HEK293 (cell line): ENCODE data around the gene HAUS8.

Experiments used
- ELK4 ChIP-seq: IDR thresholded peaks from 2 replicates; pipeline ENCODE4 v1.6.1; 2011; ENCODE audit warnings: mild to moderate bottlenecking, low read depth, low read length, borderline replicate concordance
- FEZF1 ChIP-seq: fragments of 450-650 bp; formaldehyde crosslinking; IDR thresholded peaks from 2 replicates; pipeline ENCODE4 v1.5.1; 2016; ENCODE audit warnings: missing biosample characterization, missing genetic modification characterization
- GLIS1 ChIP-seq: fragments of 450-650 bp; formaldehyde crosslinking; IDR thresholded peaks from 2 replicates; pipeline ENCODE4 v1.5.1; 2016; ENCODE audit warnings: missing biosample characterization, missing genetic modification characterization
- HOXC10 ChIP-seq: sonication (generic); formaldehyde crosslinking; IDR thresholded peaks from 2 replicates; pipeline ENCODE4 v1.8.1; 2023; ENCODE audit warnings: mild to moderate bottlenecking, missing genetic modification reagents
- KLF8 ChIP-seq: fragments of 450-650 bp; formaldehyde crosslinking; IDR thresholded peaks from 2 replicates; pipeline ENCODE4 v1.5.1; 2016; ENCODE audit warnings: missing biosample characterization, missing genetic modification characterization
- PATZ1 ChIP-seq: fragments of 450-650 bp; formaldehyde crosslinking; IDR thresholded peaks from 2 replicates; pipeline ENCODE4 v1.5.1; 2016; ENCODE audit warnings: missing biosample characterization, missing genetic modification characterization
- REST ChIP-seq: fragments of 450-650 bp; formaldehyde crosslinking; IDR thresholded peaks from 2 replicates; pipeline ENCODE4 v1.5.1; 2016; ENCODE audit warnings: missing biosample characterization, missing genetic modification characterization
- TCF7L2 ChIP-seq: IDR thresholded peaks from 2 replicates; pipeline ENCODE4 v1.6.1; 2011; ENCODE audit warnings: low read depth, mild to moderate bottlenecking, inconsistent platforms, low read length, moderate library complexity, borderline replicate concordance
- ZBTB10 ChIP-seq: fragments of 450-650 bp; formaldehyde crosslinking; IDR thresholded peaks from 2 replicates; pipeline ENCODE4 v1.5.1; 2016; ENCODE audit warnings: missing biosample characterization, missing genetic modification characterization
- ZBTB26 ChIP-seq: fragments of 450-650 bp; formaldehyde crosslinking; optimal IDR thresholded peaks from 2 replicates; pipeline ENCODE3; 2016; ENCODE audit warnings: missing biosample characterization, mild to moderate bottlenecking, missing genetic modification characterization
- ZNF10 ChIP-seq: fragments of 450-650 bp; formaldehyde crosslinking; IDR thresholded peaks from 2 replicates; pipeline ENCODE4 v1.5.1; 2017; ENCODE audit warnings: missing biosample characterization, missing genetic modification characterization
- ZNF155 ChIP-seq: fragments of 450-650 bp; formaldehyde crosslinking; IDR thresholded peaks from 2 replicates; pipeline ENCODE4 v1.5.1; 2016; ENCODE audit warnings: missing biosample characterization, missing genetic modification characterization
- ZNF18 ChIP-seq: fragments of 450-650 bp; formaldehyde crosslinking; IDR thresholded peaks from 2 replicates; pipeline ENCODE4 v1.5.1; 2016; ENCODE audit warnings: missing biosample characterization, missing genetic modification characterization
- ZNF23 ChIP-seq: fragments of 450-650 bp; formaldehyde crosslinking; IDR thresholded peaks from 2 replicates; pipeline ENCODE4 v1.5.1; 2016; ENCODE audit warnings: missing biosample characterization, missing genetic modification characterization, borderline replicate concordance
- ZNF274 ChIP-seq, 2 experiments: fragments of 200-500 bp in 1 of 2; fragments of 450-650 bp in 1 of 2; sonication (Bioruptor generic) in 1 of 2; formaldehyde crosslinking in 1 of 2; IDR thresholded peaks; 2 replicates each; pipeline versions ENCODE4 v1.5.1 to v1.6.1; 2014 to 2016; ENCODE audit warnings: borderline replicate concordance in 1 of 2, inconsistent platforms in 1 of 2, low read length in 1 of 2, missing biosample characterization in 1 of 2, missing genetic modification characterization in 1 of 2
- ZNF433 ChIP-seq: fragments of 450-650 bp; formaldehyde crosslinking; IDR thresholded peaks from 2 replicates; pipeline ENCODE4 v1.5.1; 2016; ENCODE audit warnings: missing biosample characterization, missing genetic modification characterization, low read depth
- ZNF513 ChIP-seq: fragments of 450-650 bp; IDR thresholded peaks from 2 replicates; pipeline ENCODE4 v1.5.1; 2018; ENCODE audit warnings: missing biosample characterization, missing genetic modification characterization
- ZNF544 ChIP-seq: fragments of 450-650 bp; formaldehyde crosslinking; IDR thresholded peaks from 2 replicates; pipeline ENCODE4 v1.5.0; 2017; ENCODE audit warnings: missing biosample characterization, missing genetic modification characterization
- ZNF555 ChIP-seq: fragments of 450-650 bp; formaldehyde crosslinking; conservative IDR thresholded peaks from 2 replicates; pipeline ENCODE4 v1.5.1; 2017; ENCODE audit warnings: missing biosample characterization, mild to moderate bottlenecking, missing genetic modification characterization, inconsistent platforms
- ZNF571 ChIP-seq: fragments of 450-650 bp; formaldehyde crosslinking; IDR thresholded peaks from 2 replicates; pipeline ENCODE4 v1.5.0; 2017; ENCODE audit warnings: missing biosample characterization, missing genetic modification characterization
- ZNF658 ChIP-seq: fragments of 450-650 bp; formaldehyde crosslinking; IDR thresholded peaks from 2 replicates; pipeline ENCODE4; 2016; ENCODE audit warnings: missing biosample characterization, missing genetic modification characterization
- ZNF768 ChIP-seq: fragments of 450-650 bp; formaldehyde crosslinking; IDR thresholded peaks from 2 replicates; pipeline ENCODE4 v1.5.1; 2018; ENCODE audit warnings: missing biosample characterization, mild to moderate bottlenecking, missing genetic modification characterization
- ZSCAN16 ChIP-seq: fragments of 450-650 bp; formaldehyde crosslinking; IDR thresholded peaks from 2 replicates; pipeline ENCODE4 v1.5.1; 2016; ENCODE audit warnings: missing biosample characterization, missing genetic modification characterization

Gene HAUS8

GRCh38 chr19:17075864-17076542, 751 bp upstream of the HAUS8 start (continued):
- TF ChIP-seq ZNF513 (tag by site-specific recombination) (no peak), KLF8 (peak; percentile 50; the same call in 1 of the 2 replicates), ZNF18 (tag by site-specific recombination) (no peak), GLIS1 (tag by site-specific recombination) (peak; percentile 70), ZNF658 (tag by site-specific recombination) (no peak), HOXC10 (CRISPR knock-in tag) (0 out of 2 replicates have a peak, but pooled peaks have one; percentile 35), ZNF10 (tag by site-specific recombination) (peak; percentile 14; the same call in 1 of the 2 replicates), ZSCAN16 (tag by site-specific recombination) (no peak), ZNF433 (tag by site-specific recombination) (no peak), TCF7L2 (no peak), ZNF555 (tag by site-specific recombination) (no peak), ELK4 (no peak; the same call in 1 of the 2 replicates), ZNF23 (no peak), ZNF544 (tag by site-specific recombination) (no peak), REST (tag by site-specific recombination) (no peak), FEZF1 (tag by site-specific recombination) (no peak), ZNF768 (tag by site-specific recombination) (no peak), ZNF571 (no peak), ZNF155 (no peak), ZBTB10 (tag by site-specific recombination) (peak; percentile 83), ZBTB26 (tag by site-specific recombination) (peak; percentile 6), PATZ1 (tag by site-specific recombination) (peak; percentile 97), ZNF274 (IDR thresholded peaks at IDR 0.05; ENCODE audit: low read length) (no peak), ZNF274 (tag by site-specific recombination; IDR thresholded peaks at IDR 0.05; ENCODE audit: borderline replicate concordance) (no peak)
